Measurements from ENCODE around the gene NCBP3. TPM values are rescaled to one million over a fixed set of nuclear protein-coding genes. Genes with fewer than 3 reads are reported as not detected.

NCBP3 gene
- total RNA-seq, 2 experiments from 2014 or later = 24.5 to 45.7 TPM

GRCh38 chr17:3771140-3771539 lies 74.9 kb downstream of the NCBP3 start:
- H3K4me2 ChIP-seq (ENCODE audit: low read length) = 0 out of 2 replicates have a peak overlapping the region, but pooled peaks have one; percentile 20
- H3K4me3 ChIP-seq (ENCODE audit: low read depth, low read length, poor library complexity, severe bottlenecking) = no peak overlapping the region
- no peaks in the 10 kb centered on the region for H3K9me3 ChIP-seq (ENCODE audit: low read length)
- H4K20me1 ChIP-seq (ENCODE audit: insufficient read depth, low read length) = no peaks in the 10 kb centered on the region
- TF ChIP-seq CTCF (conservative IDR thresholded peaks at IDR 0.05; ENCODE audit: low read length) = no peak
- TF ChIP-seq EZH2phosphoT487 (IDR thresholded peaks at IDR 0.05; ENCODE audit: borderline replicate concordance, low read depth, low read length) = no peak
- BruUV-seq (replicated peaks) = no TSS peak
- H2AFZ ChIP-seq (ENCODE audit: low read length) = peak overlapping the region; percentile 81
- intact Hi-C loops (cut with micrococcal nuclease; ENCODE audit: unreplicated experiment) = no loop called here
- H3K79me2 ChIP-seq (ENCODE audit: insufficient read depth, low read depth, low read length) = no peaks in the 10 kb centered on the region
- H3K9me2 ChIP-seq (ENCODE audit: insufficient read depth, low read length) = no peaks in the 10 kb centered on the region
- H3K27ac ChIP-seq (ENCODE audit: low read depth, low read length, poor library complexity, severe bottlenecking) = no peak overlapping the region
- no peak for DNase-seq (ENCODE audit: low spot score)
- H3K36me3 ChIP-seq (ENCODE audit: insufficient read depth, low read length) = no peaks in the 10 kb centered on the region
- POLR2A ChIA-PET = interaction anchor here (0.7 kb wide), 1 partner anchor 45 kb away, joined by 3 read pairs; no protein-coding TSS in a partner anchor
- H3K4me1 ChIP-seq (ENCODE audit: insufficient read depth, low read length, poor library complexity, severe bottlenecking) = peaks cover 12% of the 10 kb centered on the region
- CTCF ChIA-PET (ENCODE audit: unreplicated experiment) = no interaction called here

GRCh38 chr17:3770466-3770865 lies 75.6 kb downstream of the NCBP3 start:
- no peaks in the 10 kb centered on the region for H3K79me2 ChIP-seq (ENCODE audit: insufficient read depth, low read depth, low read length)
- no peak overlapping the region for H3K4me3 ChIP-seq (ENCODE audit: low read depth, low read length, poor library complexity, severe bottlenecking)
- DNase-seq (ENCODE audit: low spot score) = peak; percentile 78
- CTCF ChIA-PET (ENCODE audit: unreplicated experiment) = no interaction called here
- H3K4me2 ChIP-seq (ENCODE audit: low read length) = peak overlapping the region; percentile 20; the same call in 1 of the 2 replicates
- peak overlapping the region; percentile 19 for H3K27ac ChIP-seq (ENCODE audit: low read depth, low read length, poor library complexity, severe bottlenecking)
- H3K9me3 ChIP-seq (ENCODE audit: low read length) = no peaks in the 10 kb centered on the region
- peaks cover 12% of the 10 kb centered on the region for H3K4me1 ChIP-seq (ENCODE audit: insufficient read depth, low read length, poor library complexity, severe bottlenecking)
- BruUV-seq (replicated peaks) = no TSS peak
- peak overlapping the region; percentile 81 for H2AFZ ChIP-seq (ENCODE audit: low read length)
- POLR2A ChIA-PET = interaction anchor here (0.5 kb wide), 1 partner anchor 14 kb away, joined by 4 read pairs; no protein-coding TSS in a partner anchor
- no peaks in the 10 kb centered on the region for H3K9me2 ChIP-seq (ENCODE audit: insufficient read depth, low read length)
- no peak for TF ChIP-seq EZH2phosphoT487 (IDR thresholded peaks at IDR 0.05; ENCODE audit: borderline replicate concordance, low read depth, low read length)
- TF ChIP-seq CTCF (conservative IDR thresholded peaks at IDR 0.05; ENCODE audit: low read length) = no peak
- no peaks in the 10 kb centered on the region for H3K36me3 ChIP-seq (ENCODE audit: insufficient read depth, low read length)
- H4K20me1 ChIP-seq (ENCODE audit: insufficient read depth, low read length) = no peaks in the 10 kb centered on the region
- intact Hi-C loops (cut with micrococcal nuclease; ENCODE audit: unreplicated experiment) = no loop called here

GRCh38 chr17:3768769-3769168 lies 77.3 kb downstream of the NCBP3 start:
- no peaks in the 10 kb centered on the region for H4K20me1 ChIP-seq (ENCODE audit: insufficient read depth, low read length)
- no peak overlapping the region for H3K4me2 ChIP-seq (ENCODE audit: low read length)
- TF ChIP-seq EZH2phosphoT487 (IDR thresholded peaks at IDR 0.05; ENCODE audit: borderline replicate concordance, low read depth, low read length) (no peak), CTCF (conservative IDR thresholded peaks at IDR 0.05; ENCODE audit: low read length) (no peak)
- no peak overlapping the region for H3K27ac ChIP-seq (ENCODE audit: low read depth, low read length, poor library complexity, severe bottlenecking)
- no peaks in the 10 kb centered on the region for H3K36me3 ChIP-seq (ENCODE audit: insufficient read depth, low read length)
- H3K9me3 ChIP-seq (ENCODE audit: low read length) = no peaks in the 10 kb centered on the region
- POLR2A ChIA-PET = no interaction called here
- CTCF ChIA-PET (ENCODE audit: unreplicated experiment) = interaction anchor here (1.2 kb wide), 1 partner anchor 36 kb away, joined by 3 read pairs; no protein-coding TSS in a partner anchor
- peaks cover 12% of the 10 kb centered on the region for H3K4me1 ChIP-seq (ENCODE audit: insufficient read depth, low read length, poor library complexity, severe bottlenecking)
- H2AFZ ChIP-seq (ENCODE audit: low read length) = no peak overlapping the region
- H3K79me2 ChIP-seq (ENCODE audit: insufficient read depth, low read depth, low read length) = no peaks in the 10 kb centered on the region
- intact Hi-C loops (cut with micrococcal nuclease; ENCODE audit: unreplicated experiment) = no loop called here
- BruUV-seq (replicated peaks) = no TSS peak
- no peaks in the 10 kb centered on the region for H3K9me2 ChIP-seq (ENCODE audit: insufficient read depth, low read length)
- no peak overlapping the region for H3K4me3 ChIP-seq (ENCODE audit: low read depth, low read length, poor library complexity, severe bottlenecking)
- DNase-seq (ENCODE audit: low spot score) = no peak
